ENCODE results near the gene IPMK. TPM values are rescaled to one million over a fixed set of nuclear protein-coding genes. Genes with fewer than 3 reads are reported as not detected.

Gene IPMK
- total RNA-seq, 4 donors from 2014 or later: 2.6 to 17.1 (median 12.9) TPM

GRCh38 chr10:58280477-58280876 lies 12.8 kb upstream of the IPMK start:
- intact Hi-C loops (cut with DNase I; ENCODE audit: low total_unique reads) (no loop called here), in situ Hi-C loops (cut with MboI; ENCODE audit: low pct_ligation_motif_present in 1 of 4, low pct_unique_long_range_greater_than_20kb in 1 of 4, low sequenced_read_pairs in 3 of 4) (loop anchor here in 2 of 4 donors (10.0 kb wide), 2 partner anchors 96 to 106 kb away; no protein-coding TSS in a partner anchor)
- H3K27me3 ChIP-seq: no peaks in the 10 kb centered on the region
- peaks cover 0 to 6% (median 0%) of the 10 kb centered on the region in 4 donors for H3K36me3 ChIP-seq
- no peak for DNase-seq
- no peak overlapping the region for H3K27ac ChIP-seq
- 83 to 93% methylated on average over 3 of the region's 3 CpGs for WGBS, 2 donors (ENCODE audit: low coverage in 1 of 2)
- peaks cover 0 to 27% (median 6%) of the 10 kb centered on the region in 4 donors for H3K4me1 ChIP-seq
- TF ChIP-seq POLR2AphosphoS5 (IDR thresholded peaks at IDR 0.05) (no peak), CTCF (IDR thresholded peaks at IDR 0.05) (no peak), POLR2A (IDR thresholded peaks at IDR 0.05) (no peak), EP300 (IDR thresholded peaks at IDR 0.05; ENCODE audit: low read depth) (no peak)
- no peaks in the 10 kb centered on the region for H3K9me3 ChIP-seq
- no peak overlapping the region for H3K4me3 ChIP-seq

DNA sequence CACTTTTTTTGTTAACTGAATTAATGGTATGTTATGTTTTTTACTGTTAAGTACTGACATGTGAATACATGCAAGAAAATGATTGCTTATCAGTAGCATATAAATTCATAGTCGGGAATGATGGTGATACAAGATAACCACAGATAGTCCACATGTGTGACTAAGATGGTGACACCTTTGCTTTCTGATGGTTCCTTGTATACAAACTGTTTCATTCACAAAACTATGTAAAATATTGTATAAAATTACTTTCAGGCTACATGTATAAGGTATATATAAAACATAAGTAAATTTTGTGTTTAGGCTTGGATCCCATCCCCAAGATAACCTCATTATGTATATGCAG lies 11.2 kb upstream of the IPMK start:
- 78 to 86% methylated on average over 1 of the region's 1 CpG for WGBS, 2 donors (ENCODE audit: low coverage in 1 of 2)
- H3K27ac ChIP-seq: no peak overlapping the region
- H3K27me3 ChIP-seq: no peaks in the 10 kb centered on the region
- no peak for DNase-seq
- TF ChIP-seq EP300 (IDR thresholded peaks at IDR 0.05; ENCODE audit: low read depth) (no peak), POLR2A (IDR thresholded peaks at IDR 0.05) (no peak), POLR2AphosphoS5 (IDR thresholded peaks at IDR 0.05) (no peak), CTCF (IDR thresholded peaks at IDR 0.05) (no peak)
- H3K9me3 ChIP-seq: no peaks in the 10 kb centered on the region
- in situ Hi-C loops (cut with MboI; ENCODE audit: low pct_ligation_motif_present in 1 of 4, low pct_unique_long_range_greater_than_20kb in 1 of 4, low sequenced_read_pairs in 3 of 4): no loop called here
- H3K4me3 ChIP-seq: no peak overlapping the region
- peaks cover 0 to 33% (median 13%) of the 10 kb centered on the region in 4 donors for H3K4me1 ChIP-seq
- intact Hi-C loops (cut with DNase I; ENCODE audit: low total_unique reads): no loop called here
- peaks cover 0 to 6% (median 0%) of the 10 kb centered on the region in 4 donors for H3K36me3 ChIP-seq

DNA sequence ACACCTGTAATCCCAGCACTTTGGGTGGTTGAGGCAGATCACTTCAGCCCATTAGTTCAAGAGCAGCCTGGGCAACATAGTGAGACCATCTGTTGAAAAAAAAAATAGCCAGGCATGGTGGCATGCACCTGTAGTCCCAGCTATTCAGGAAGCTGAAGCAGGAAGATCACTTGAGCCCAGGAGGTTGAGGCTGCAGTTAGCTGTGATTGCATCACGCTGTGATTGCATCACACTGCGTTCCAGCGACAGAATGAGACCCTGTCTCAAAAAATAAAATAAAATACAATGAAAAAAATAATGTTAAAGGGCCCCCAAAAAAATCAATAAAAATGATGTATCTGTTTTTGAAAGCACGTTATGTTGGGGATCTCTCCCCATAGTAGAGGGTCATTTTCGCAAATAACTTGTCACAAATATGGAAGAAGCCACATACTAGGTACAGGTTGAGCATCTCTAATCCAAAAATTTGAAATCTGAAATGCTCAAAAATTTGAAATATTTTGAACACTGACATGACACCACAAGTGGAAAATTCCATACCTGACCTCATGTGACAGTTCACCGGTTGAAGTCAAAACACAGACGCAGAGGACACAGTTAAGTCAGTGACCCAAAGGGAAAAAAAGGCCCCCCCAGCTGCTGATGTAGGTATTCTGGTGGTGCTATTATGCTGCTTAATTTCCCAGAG lies 10.7 kb upstream of the IPMK start:
- Histone ChIP-seq H3K27ac (no peak overlapping the region), H3K36me3 (peaks cover 0 to 6% (median 0%) of the 10 kb centered on the region in 4 donors), H3K4me3 (no peak overlapping the region), H3K27me3 (no peaks in the 10 kb centered on the region), H3K4me1 (peaks cover 0 to 38% (median 13%) of the 10 kb centered on the region in 4 donors), H3K9me3 (no peaks in the 10 kb centered on the region)
- TF ChIP-seq POLR2A (IDR thresholded peaks at IDR 0.05) (no peak), EP300 (IDR thresholded peaks at IDR 0.05; ENCODE audit: low read depth) (no peak), CTCF (IDR thresholded peaks at IDR 0.05) (no peak)
- intact Hi-C loops (cut with DNase I; ENCODE audit: low total_unique reads) (no loop called here), in situ Hi-C loops (cut with MboI; ENCODE audit: low pct_ligation_motif_present in 1 of 4, low pct_unique_long_range_greater_than_20kb in 1 of 4, low sequenced_read_pairs in 3 of 4) (no loop called here)
- WGBS, 2 donors (ENCODE audit: low coverage in 1 of 2): 84 to 94% methylated on average over 5 to 7 of the region's 7 CpGs
- DNase-seq: no peak

DNA sequence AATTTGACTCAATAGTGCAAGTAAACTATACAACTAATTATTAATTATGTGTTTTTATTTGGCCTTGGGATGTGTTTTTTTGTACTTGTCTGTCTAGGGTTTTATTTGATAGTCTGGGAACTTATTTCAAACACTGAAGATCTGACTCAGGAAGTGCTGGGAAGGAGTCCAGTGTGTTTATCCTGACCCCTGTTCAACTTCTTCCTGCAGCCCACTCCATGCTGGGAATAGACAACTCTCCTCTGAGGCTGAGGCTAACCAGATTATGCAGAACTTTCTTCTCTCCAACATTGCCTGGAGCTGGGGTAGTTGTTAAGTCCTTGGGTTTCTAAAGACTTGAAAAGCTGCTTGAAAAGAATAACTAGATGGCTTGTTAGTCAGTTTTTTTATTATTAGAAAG lies 8.2 kb upstream of the IPMK start:
- H3K4me1 ChIP-seq: peaks cover 0 to 35% (median 13%) of the 10 kb centered on the region in 4 donors
- intact Hi-C loops (cut with DNase I; ENCODE audit: low total_unique reads): no loop called here
- H3K27ac ChIP-seq: peak overlapping the region in 2 of 4 donors; percentile 10 to 24
- TF ChIP-seq POLR2A (IDR thresholded peaks at IDR 0.05) (no peak), POLR2AphosphoS5 (IDR thresholded peaks at IDR 0.05) (no peak)
- peaks cover 0 to 6% (median 0%) of the 10 kb centered on the region in 4 donors for H3K36me3 ChIP-seq
- H3K4me3 ChIP-seq: no peak overlapping the region
- in situ Hi-C loops (cut with MboI; ENCODE audit: low pct_ligation_motif_present in 1 of 4, low pct_unique_long_range_greater_than_20kb in 1 of 4, low sequenced_read_pairs in 3 of 4): no loop called here
- DNase-seq: no peak
- H3K27me3 ChIP-seq: no peaks in the 10 kb centered on the region
- H3K9me3 ChIP-seq: no peaks in the 10 kb centered on the region

All from transverse colon (tissue), 4 donors.